Uterus (tissue), 2 donors: ENCODE results near the gene LAMC3.

Source experiments
- CTCF ChIP-seq, 4 experiments: fragments of 200-600 bp in 2 of 4; fragments of 450-650 bp in 2 of 4; sonication (generic) in 2 of 4; IDR thresholded peaks; one replicate each; pipeline ENCODE4 v1.5.1; 2016 to 2019; ENCODE audit warnings: antibody characterized with exemption in 4 of 4, mild to moderate bottlenecking in 2 of 4, moderate library complexity in 1 of 4
- POLR2A ChIP-seq, 2 donors: fragments of 450-650 bp; IDR thresholded peaks; one replicate each; pipeline ENCODE4 v1.6.1; 2016; ENCODE audit warnings: antibody characterized with exemption in 2 of 2, mild to moderate bottlenecking in 1 of 2, moderate library complexity in 1 of 2

- TF ChIP-seq POLR2A (IDR thresholded peaks at IDR 0.05) (no peak), CTCF (IDR thresholded peaks at IDR 0.05) (no peak)
These were observed 20.1 kb upstream of the LAMC3 start for GRCh38 chr9:130988905-130989304.
